Right lobe of liver (tissue), 4 donors: ENCODE results near the gene CA9.

ENCODE experiments used
- CTCF ChIP-seq, 4 donors: fragments of 200-600 bp in 3 of 4; fragments of 450-650 bp in 1 of 4; IDR thresholded peaks; one replicate each; pipeline versions ENCODE4 v1.5.1 to v1.8.0; 2016 to 2022; ENCODE audit warnings: antibody characterized with exemption in 4 of 4, mild to moderate bottlenecking in 2 of 4
- POLR2A ChIP-seq: fragments of 450-650 bp; IDR thresholded peaks from one replicate; pipeline ENCODE4 v1.6.1; 2017; ENCODE audit warnings: antibody characterized with exemption, mild to moderate bottlenecking
- donor health status: DM: no; HTN: no; CAD: no.
- donor health status: DM: no; HTN: no; CAD: no.
- donor health status: DM: no; HTN: yes; CAD: no.

DNA sequence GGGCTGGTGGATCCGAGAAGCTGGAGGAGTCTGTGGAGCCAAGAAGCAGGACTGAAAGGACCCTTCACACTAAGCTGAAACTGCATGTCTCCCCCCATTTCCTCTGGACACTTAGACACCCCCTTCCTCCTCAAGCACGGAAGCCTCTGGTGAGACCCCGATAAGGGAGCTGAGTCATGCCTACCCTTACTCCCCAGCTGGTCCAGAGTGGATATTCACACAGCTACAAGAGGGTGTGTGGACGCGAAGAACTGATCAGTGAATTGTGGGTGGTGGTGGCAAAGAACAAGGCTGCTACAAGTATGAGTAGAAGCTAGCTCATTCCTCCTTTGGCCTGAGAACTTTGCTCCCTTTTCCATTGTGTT lies 53.9 kb downstream of the CA9 start:
- TF ChIP-seq CTCF (IDR thresholded peaks at IDR 0.05) = no peak
- no peak for TF ChIP-seq POLR2A
